SK-N-DZ (cell line): ENCODE data around the gene ZNF469.

ENCODE experiments used
- DNase-seq: peaks from one replicate; pipeline ENCODE4 v3.0.0-alpha.2; 2015; ENCODE audit warnings: low spot score

Gene ZNF469

DNA sequence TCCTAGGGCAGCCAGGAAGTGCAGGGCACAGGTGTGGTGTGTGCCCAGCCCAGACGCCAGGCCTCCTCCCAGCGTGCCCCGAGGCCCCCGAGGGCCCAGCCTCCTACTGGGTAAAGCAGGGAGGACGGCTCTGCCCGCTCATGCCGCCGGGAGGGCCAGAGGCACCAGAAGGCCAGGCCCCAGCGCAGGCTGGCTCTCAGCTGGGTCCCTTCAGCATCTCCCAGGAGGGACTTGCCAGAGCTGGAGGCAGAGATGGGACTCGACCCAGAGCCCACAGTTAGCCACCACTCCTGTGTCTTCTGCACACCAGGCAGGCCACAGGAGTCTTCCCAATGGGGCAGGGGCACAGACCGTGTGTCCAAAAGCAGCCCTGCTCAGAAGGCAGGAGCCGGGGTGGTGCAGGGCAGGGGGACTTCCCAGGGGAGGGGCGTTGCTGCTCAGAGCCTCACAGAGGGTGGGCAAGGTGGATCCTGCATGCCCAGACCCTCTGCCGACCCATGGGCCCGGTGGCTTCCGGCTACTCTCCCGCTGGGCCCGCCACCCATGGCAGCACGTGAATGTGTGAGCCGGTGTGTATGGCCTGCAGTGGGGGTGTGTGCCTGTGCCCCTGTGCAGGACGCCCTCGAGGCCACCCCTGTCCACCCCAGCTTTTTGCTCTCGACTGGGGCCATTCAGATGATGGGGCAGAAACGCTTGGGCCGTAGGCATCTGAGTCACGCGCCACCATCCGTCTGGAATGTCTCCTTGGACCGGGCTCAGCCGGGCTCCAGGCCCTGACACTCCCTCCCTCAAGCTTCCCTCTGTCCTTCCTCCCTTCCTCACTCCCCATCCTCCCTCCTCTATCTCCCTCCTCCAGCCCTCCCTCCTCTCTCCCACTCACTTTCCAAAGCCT, 5.7 kb upstream of the ZNF469 start:
- DNase-seq = no peak

DNA sequence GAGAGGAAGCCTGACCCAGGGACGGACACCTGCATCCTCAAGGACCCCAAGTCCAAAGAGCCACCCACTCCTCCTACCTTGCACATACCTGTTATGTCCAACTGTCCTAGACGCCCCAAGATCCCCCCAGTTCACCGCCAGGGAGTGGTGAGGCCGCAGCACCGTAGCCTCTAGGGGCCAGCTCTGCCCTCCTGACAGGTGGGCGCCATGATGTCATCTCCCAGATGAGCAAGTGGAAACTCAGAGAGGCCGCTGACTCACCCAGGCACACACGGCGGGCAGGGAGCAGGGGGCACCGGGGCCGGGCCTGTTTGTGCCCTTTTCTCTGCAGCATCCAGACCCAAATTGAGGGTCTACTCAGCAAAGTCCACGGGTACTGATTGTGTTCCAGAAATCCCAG, 4.8 kb upstream of the ZNF469 start:
- DNase-seq = no peak

DNA sequence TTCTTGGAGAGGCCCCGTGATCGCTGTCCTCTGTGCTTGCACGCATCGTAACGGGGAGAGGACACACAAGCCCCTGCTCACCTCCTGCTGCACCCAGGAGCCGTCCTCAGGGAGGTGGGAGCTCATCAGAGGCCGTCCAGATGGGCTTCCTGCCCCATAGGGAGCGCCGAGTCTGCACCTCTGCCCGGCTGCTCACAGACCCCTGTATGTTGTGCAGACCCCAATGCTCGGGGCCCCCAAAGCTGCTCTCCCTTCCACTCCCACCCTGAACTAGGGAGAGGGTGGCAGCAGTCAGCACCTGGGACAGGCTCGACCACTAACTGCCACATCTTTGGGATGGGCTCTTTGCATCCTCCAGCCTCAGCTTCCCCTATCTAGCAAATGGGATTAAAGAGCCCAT, 4.4 kb upstream of the ZNF469 start:
- DNase-seq = no peak

DNA sequence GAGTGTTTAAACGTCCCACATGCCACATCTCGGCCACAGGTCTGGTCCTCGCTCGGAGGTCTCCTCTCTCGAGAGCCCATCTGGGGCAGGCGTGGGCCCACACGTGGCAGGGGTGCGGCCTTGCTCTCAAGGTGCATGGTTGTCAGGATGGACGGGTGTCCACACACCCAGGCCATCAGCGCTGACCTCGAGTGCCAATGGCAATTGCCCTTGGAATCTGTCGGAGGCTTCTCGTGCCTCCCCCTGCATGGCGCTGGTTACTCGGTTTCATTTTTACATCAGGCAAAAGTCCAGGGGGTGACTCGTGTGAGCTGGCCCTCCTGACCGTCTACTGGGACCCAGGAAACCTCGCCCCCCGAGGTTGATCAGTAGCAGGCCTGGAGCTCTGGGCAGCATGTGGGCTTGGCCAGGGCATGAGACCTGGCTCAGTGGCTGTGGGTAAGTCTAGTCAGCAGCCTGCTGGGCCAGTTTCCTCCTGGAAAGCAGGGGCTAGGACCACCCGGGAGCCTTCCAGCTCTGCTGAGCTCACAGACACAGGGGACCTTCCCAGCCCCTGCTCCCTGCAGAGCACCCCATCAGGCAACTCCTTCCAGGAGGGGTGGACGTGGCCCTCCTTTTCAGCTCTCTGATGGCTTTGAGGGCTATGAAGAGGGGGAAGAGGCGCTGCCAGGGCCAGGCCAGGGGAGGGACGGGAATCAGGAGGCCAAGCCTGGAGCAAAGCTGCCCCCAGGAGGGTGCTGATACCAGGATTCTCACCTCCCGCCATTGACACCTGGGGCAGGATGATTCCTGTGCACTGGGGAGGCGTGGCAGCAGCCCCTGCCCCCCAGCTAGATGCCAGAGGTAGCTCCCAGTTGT, 3.7 kb upstream of the ZNF469 start:
- DNase-seq = no peak

DNA sequence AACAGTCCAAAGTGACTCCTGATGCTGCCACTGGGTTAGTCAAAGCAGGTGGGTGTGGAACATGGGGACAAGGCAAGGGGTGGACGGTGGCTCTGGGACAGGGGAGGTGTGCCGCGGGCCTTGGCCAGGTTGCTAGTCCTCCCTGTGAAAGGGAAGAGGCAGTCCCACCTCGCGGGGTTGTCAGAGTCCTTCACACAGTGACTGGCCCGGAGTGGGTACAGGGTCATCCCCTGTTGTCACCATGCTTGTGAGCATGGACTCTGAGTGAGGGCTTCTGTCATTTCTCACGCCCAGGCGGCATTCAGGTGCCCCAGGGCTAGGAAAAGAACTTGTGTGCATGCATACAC, 3.1 kb upstream of the ZNF469 start:
- DNase-seq = no peak

DNA sequence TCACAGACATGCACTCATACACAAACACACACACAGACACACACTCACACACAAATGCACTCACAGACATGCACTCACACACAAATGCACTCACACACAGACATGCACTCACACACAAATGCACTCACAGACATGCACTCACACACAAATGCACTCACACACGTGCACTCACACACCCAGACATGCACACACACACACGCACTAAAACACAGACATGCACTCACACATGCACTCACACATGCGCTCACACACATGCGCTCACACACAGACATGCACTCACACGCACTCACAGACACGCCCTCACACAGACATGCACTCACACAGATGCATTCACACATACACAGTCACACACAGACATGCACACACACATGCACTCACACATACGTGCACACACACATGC, 2.7 kb upstream of the ZNF469 start:
- no peak for DNase-seq

DNA sequence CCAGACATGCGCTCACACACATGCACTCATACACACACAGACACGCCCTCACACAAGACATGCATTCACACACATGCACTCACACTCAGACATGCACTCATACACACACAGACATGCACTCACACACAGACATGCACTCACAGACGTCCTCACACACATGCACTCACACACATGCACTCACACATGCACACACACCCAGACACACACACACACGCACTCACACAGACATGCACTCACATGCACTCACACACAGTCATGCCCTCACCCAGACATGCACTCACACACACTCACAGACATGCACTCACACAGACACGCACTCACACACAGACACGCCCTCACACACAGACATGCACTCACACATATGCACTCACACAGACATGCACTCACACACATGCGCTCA, 2.1 kb upstream of the ZNF469 start:
- no peak for DNase-seq

DNA sequence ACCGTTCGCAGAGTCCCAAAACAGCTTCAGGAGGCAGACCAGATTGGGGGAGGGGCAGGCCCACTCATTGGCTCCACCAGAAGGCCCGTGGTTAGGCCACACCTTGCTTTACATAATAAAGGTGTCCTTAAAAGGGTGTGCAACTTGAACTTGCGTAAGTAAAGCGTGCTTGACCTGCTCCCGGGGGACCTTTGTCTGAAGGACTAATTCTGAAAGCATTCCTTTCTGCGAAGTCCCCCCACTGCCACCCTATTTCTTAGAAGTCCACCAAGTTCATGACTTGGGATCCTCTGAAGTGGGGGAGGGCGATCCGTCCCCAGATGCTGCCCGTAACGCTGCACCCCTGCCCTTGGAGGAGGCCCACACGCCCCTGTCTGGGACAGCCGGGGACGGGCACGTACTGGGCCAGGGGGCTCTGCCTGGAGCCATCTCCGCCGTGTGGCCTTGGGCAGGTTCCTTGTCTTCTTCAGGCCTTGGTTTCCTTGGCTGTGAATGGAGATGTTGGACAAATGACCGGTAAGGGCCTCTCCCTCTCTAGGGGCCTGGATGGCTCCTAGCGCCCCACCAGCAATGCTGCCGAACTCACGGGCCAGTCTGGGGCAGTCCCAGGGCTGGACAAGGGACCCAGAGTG, 823 bp upstream of the ZNF469 start:
- no peak for DNase-seq

DNA sequence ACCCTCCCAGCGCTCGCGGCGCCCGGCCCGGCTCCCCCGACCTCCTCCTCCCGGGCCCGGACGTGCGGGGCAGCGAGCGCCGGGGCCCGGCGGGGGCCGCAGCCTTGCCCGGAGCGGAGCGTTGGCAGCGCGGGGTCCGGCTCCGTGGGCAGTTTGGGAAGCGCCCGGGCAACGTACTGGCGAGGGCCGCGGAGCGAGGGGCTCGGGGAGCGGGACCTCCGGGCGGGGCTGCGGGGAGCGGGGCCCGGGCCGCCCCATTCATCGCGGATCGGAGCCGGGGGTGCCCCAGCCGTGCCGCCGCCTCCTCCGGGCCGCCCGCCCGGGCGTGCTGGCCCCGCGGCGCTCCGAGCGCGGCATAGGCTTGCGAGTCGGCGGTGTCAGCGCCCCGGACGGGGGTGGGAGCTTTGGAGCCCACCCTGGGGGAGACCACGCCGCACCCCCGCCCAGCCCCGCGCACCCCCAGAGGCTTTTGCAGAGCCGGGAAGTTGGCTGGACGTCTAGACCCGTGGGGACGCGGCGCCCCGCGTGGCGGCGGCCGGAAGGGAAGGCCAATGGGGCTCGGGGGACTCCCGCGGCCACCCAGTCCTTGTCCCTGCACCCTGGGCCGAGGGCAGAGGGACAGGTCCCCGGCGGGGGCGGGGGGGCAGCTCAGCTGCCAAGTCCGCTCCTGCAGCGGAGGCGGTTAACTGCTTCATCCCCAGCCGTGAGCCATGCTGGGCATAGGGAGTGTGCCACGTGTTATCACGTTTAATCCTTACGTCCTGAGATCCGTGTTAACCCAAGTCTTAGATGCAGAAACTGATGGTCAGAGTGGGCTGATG, 852 bp downstream of the ZNF469 start:
- no peak for DNase-seq

DNA sequence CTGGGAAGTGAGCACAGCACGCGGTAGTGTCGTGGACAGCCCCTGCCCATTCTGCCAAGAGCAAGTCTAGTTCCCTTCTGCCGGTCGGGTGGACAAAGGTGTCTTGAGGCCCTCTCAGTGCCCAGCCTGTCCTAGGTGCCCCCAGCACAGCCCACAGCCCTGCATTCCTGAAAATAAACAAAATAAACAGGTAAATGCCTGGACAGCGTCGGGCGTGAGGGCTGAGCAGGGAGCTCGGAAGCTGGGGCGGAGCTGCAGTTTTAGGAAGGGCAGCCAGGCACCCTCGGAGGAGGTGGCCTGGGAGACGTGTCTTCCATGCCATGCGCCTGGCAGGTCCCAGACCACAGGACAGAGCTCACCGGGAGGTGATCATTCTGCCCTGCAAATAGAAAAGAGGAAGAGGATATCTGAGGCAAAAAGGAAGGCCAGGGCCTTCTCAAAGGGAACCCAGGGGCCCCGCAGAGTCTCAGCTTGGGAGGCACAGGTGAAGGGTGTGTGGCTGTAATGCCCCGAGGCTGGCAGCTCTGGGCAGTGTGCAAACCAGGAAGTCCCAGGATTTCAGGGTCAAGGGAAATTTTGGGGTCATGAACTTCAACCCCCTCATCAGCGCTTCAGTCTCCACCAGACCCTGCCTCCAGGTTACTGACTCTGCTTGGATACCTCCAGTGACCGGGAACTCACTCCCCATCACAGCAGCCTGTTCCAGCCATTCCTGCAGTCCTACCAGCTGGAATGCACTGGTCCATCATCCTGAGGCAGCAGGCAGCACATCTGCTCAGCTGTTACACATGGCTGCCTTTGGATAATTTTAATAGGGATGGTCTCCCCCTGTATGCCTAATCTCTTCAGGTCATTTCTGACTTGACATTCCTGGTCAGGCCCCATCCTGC, 1.7 kb downstream of the ZNF469 start:
- no peak for DNase-seq

DNA sequence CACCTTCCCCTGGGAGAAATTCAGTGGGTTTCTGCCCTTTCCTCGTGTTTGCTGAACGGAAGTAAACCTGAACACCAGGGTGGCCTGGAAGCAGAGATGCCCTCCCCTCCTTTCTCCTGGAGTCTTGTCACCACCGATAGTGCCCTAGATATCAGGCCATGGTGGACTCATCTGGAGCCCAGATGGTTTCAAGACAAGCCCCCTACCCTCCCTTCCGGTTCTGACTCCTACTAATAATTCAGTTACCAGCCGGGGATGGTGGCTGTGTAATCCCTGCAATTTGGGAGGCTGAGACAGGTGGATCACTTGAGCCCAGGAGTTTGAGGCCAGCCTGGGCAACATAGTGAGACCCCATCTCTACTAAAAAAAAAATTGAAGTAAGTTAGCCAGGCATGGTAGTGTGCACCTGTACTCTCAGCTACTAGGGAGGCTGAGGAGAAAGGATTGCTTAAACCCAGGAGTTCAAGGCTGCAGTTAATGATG, 2.4 kb downstream of the ZNF469 start:
- no peak for DNase-seq

DNA sequence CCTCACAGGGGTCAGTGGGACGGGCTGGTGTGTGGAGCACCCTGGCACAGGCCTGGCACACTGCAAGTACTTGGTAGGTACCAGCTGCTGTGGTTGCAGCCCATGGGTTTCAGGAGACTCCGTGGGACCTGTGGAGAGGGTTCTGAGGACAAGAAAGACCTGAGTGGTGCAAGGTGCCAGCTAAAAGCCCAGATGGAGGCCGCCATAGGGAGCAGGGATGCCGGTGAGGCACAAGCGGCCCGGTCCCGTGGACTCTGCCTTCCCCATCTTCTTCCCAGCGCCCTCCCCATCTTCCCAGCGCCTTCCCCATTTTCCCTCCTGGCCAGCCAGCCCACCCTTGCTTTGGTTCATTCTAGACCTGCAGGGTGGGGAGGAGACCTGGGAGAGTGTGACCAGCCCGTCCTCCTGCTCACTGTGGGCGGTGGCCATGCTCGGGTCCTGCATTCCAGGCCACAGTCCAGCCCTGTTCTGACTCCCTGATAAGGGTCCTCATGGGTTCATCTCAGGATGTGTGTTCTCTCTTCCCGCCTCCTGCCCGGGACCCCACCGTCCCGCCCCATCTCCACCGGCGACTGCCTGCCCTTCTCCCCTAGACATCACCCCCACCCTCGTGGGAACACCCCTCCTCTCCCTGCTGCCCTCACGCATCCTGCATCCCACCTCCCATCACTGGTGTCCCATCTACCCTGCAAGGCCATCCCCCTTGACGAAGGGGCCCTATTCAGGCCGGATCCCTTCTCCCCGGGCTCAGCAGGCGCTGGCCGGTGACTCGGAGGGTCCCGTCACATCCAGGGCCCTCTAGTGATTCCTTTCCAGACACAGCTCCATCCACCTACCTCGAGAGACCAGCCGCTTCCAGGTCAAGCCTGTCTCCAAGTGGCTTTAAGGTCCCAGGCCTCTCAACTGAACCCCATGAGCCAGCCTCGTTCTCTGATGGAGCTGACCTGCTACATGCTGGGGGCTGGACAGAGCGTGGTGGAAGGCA, 3.4 kb downstream of the ZNF469 start:
- DNase-seq = no peak

DNA sequence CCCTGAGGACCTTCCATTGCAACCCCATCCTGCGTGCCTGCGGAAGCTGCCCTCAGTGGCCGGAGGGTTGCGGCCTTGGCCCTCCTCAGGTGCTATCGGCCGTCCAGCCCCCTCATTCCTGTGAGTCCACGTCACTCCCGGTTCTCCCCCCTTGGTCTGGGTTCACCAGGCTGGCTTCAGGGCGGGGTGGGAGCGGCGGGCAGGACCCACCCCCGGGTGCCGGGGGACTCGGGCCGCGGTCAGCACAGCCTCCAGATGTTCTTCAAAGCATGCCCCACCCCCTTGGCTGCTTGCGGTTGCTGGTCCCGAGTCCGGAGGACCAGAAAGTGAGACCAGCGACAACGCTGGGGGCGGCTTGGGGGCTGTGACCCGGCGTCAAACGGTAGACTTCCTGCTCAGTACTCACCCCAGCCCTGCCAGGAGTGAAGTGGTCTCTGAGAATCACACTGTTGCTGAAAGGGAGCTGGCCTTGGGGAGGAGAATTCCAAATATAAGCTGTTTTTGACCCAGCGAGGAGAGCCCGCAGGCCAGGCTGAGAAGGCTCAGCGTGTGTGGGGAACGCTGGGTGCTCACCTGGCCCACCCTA, 4.5 kb downstream of the ZNF469 start:
- no peak for DNase-seq

DNA sequence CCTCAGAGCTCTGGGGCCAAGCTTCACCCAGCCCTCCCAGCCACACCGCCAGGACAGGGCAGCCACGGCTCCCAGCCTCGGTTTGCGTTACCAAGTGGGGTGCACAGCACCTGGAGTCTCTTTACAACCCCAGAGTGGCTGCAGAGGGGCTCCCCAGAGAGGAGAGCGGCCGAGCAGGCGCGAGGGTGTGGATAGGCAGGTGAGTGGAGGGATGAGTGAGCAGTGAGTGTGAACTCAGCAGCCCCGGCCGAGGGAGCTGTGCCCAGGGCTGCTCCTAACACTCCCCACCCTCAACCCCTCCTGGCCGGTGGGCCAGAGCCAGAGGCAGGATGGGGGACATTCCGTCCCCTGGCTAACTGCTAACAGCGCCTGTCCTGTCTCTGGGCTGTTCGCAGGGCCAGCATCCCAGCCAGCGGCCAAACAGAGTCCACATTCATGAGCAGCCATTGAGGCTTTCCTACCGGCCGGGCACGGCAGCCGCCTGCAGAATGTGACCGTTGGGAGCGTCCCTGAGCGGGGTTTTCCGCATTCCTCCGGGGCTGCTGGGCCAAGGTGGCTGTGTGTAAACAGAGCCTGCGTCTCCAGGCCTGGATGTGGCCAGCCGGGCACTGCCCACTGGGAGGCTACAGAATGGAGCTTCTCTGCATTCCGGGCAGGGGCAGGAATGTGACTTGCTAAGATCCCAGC, 5.3 kb downstream of the ZNF469 start:
- DNase-seq = no peak

DNA sequence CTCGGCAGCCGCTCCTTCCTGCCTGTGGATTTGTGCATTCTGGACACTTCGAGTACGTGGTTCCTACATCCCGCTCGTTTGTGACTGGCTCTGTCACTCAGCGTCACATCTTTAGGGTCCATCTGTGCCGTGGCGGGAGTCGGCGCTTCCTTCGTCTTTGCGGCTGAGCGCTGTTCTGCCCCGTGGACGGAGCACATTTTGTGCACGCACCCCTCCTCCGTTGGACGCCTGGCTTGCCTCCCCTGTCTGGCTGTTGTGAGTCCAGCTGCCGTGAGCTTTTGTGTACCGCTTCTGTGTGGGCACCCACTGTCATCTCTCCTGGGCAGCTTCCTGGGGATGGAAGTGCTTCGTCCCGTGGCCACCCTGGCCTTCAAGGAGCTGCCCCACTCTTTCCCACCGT, 6.4 kb downstream of the ZNF469 start:
- no peak for DNase-seq

DNA sequence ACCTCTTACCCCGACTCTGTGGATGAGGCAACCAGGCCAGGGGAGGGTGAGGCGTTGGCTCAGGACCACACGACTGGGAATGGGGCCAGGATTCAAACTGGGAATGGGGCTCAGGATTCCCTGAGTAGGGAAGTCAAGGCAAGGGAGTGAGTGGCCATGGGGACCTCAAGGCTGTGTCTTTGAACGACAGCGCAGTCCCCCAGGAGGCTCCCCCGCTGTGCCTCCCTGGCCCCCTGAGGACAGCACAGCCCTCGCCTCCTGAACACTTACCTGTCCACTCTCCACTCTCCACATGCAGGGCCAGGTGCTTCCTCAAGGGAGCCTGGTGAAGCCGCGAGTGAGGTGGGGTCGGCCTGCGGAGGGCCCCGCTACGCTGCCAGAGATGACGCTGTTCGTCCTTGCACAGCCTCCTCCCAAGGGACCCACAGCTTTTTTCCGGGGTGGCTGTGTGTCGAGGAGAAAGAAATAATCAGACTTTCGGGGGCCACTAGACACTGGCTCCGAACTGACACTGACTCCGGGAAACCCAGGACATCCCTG, 6.9 kb downstream of the ZNF469 start:
- DNase-seq = no peak

DNA sequence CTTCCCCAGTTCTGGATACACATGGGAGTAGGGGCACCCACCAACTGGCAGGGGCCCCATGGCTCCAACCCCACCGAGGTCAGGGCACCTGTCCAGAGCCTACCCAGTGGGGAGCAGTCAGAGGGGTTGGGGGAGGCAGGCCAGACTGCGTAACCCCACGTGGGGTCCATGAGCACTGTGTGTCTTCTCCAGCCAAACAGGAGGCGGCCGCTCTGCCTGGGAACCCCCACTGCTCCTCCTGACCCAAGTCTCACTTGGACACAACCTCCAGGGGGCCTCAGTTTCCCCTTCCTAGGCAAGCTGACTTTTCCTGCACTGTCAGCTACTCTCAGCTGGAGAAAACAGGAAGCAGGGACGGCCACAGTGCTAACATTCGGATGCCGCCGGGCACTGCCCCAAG, 7.5 kb downstream of the ZNF469 start:
- no peak for DNase-seq

DNA sequence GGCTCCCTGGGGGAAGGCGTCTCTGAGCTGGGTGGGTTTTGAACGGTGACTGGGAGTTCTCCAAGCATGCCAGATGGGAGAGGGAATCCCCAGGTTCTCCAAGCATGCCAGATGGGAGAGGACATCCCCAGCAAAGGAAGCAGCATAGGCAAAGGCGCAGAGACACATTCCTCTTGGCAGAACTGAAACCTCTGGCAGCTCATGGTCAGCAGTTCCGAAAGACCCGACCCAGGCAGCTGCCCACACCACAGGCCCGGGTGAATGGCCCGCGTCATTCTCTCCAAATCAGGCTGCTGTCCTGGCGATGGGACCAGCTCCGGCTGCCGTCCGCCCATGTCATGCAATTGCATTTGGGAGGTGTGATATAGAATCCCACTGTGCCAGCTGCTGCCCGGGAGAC, 8.0 kb downstream of the ZNF469 start:
- no peak for DNase-seq
